Measurements from ENCODE around the gene LMO7. TPM values are rescaled to one million over a fixed set of nuclear protein-coding genes. Genes with fewer than 3 reads are reported as not detected.
"Not testable (repeated sequence)": the region's sequence is repeated elsewhere in the genome, so short reads cannot be mapped to it uniquely, and the experiment has no call there.

The LMO7 gene
- total RNA-seq, 3 donors from 2014 or later, result 11.0 to 71.3 (median 32.8) TPM

DNA sequence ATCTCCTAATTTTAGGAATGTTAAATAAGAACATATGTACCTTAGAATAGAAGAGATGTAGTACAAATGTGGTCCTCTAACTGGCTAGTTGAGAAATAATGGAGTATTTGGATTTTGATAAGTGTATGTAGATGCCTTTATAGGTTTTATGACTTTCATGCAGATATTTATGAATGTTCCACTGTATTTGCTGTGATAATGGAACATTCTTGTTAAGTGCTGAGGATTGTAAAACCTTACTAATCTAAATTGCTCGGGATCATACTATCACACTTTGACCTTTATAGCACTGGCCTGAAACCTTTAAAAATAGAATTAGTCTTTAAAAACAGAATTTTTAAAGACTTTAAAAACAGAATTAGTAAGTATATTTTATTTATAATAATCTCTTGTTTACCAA, 135.1 kb downstream of the LMO7 start:
- Histone ChIP-seq H3K9me3 (no peaks in the 10 kb centered on the region), H3K4me1 (no peaks in the 10 kb centered on the region), H3K4me3 (no peak overlapping the region), H3K27ac (no peak overlapping the region), H3K36me3 (no peaks in the 10 kb centered on the region), H3K27me3 (no peaks in the 10 kb centered on the region)
- DNase-seq (ENCODE audit: low spot score in 2 of 2), result no peak
- intact Hi-C loops (cut with DNase I; ENCODE audit: low total_unique reads), result no loop called here
- TF ChIP-seq POLR2A (IDR thresholded peaks at IDR 0.05) (no peak), POLR2AphosphoS5 (IDR thresholded peaks at IDR 0.05) (no peak)
- TF ChIP-seq, protein P1, sequence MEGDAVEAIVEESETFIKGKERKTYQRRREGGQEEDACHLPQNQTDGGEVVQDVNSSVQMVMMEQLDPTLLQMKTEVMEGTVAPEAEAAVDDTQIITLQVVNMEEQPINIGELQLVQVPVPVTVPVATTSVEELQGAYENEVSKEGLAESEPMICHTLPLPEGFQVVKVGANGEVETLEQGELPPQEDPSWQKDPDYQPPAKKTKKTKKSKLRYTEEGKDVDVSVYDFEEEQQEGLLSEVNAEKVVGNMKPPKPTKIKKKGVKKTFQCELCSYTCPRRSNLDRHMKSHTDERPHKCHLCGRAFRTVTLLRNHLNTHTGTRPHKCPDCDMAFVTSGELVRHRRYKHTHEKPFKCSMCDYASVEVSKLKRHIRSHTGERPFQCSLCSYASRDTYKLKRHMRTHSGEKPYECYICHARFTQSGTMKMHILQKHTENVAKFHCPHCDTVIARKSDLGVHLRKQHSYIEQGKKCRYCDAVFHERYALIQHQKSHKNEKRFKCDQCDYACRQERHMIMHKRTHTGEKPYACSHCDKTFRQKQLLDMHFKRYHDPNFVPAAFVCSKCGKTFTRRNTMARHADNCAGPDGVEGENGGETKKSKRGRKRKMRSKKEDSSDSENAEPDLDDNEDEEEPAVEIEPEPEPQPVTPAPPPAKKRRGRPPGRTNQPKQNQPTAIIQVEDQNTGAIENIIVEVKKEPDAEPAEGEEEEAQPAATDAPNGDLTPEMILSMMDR (IDR thresholded peaks at IDR 0.05), result no peak

DNA sequence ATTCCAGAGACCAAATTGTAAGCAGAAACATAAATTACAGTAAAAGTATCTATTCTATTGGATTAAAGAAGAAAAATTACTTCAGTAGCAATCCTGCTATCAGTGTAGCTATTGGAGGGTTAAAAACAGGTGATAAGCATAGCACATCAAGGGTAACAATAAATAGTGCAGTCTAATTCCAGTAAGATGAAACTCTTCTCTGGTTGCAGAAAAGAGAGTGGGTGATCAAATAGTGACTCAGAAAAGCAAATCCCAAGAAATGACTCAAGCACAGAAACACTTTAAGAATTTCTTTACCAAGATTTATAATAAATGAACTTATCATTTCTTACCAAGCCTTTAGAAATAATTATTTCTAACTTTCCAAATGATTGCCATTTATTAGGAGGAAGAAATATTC, 135.7 kb downstream of the LMO7 start:
- no peaks in the 10 kb centered on the region for H3K9me3 ChIP-seq
- no peak for TF ChIP-seq POLR2AphosphoS5 (IDR thresholded peaks at IDR 0.05)
- TF ChIP-seq POLR2A (IDR thresholded peaks at IDR 0.05), result no peak
- TF ChIP-seq, protein P1 (IDR thresholded peaks at IDR 0.05), result no peak
- intact Hi-C loops (cut with DNase I; ENCODE audit: low total_unique reads), result no loop called here
- no peaks in the 10 kb centered on the region for H3K4me1 ChIP-seq
- H3K27me3 ChIP-seq, result no peaks in the 10 kb centered on the region
- no peak overlapping the region for H3K27ac ChIP-seq
- no peak overlapping the region for H3K4me3 ChIP-seq
- DNase-seq (ENCODE audit: low spot score in 2 of 2), result no peak
- no peaks in the 10 kb centered on the region for H3K36me3 ChIP-seq

DNA sequence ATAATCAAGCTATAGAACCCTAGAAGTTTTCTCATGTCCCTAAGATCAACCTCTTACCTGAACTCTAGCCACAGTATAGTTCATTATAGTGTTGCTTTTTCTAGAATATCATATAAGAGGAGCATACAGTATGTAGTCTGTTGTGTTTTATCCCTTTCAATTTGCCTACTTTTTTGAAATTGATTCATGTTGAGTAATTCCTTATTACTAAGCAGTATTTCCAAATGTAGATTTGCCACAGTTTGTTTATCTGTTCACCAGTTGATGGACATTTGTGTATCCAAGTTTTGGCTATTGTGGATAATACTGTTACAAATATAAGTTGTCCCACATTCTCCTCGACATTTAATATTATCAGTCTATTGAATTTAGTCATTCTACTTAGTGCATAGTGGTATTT, 138.0 kb downstream of the LMO7 start:
- no peaks in the 10 kb centered on the region for H3K27me3 ChIP-seq
- intact Hi-C loops (cut with DNase I; ENCODE audit: low total_unique reads), result no loop called here
- no peak for DNase-seq (ENCODE audit: low spot score in 2 of 2)
- H3K9me3 ChIP-seq, result no peaks in the 10 kb centered on the region
- H3K4me1 ChIP-seq, result no peaks in the 10 kb centered on the region
- no peak overlapping the region for H3K4me3 ChIP-seq
- H3K36me3 ChIP-seq, result no peaks in the 10 kb centered on the region
- TF ChIP-seq, protein P1 (IDR thresholded peaks at IDR 0.05), result no peak
- TF ChIP-seq POLR2A (IDR thresholded peaks at IDR 0.05) (no peak), POLR2AphosphoS5 (IDR thresholded peaks at IDR 0.05) (no peak)
- H3K27ac ChIP-seq, result no peak overlapping the region

DNA sequence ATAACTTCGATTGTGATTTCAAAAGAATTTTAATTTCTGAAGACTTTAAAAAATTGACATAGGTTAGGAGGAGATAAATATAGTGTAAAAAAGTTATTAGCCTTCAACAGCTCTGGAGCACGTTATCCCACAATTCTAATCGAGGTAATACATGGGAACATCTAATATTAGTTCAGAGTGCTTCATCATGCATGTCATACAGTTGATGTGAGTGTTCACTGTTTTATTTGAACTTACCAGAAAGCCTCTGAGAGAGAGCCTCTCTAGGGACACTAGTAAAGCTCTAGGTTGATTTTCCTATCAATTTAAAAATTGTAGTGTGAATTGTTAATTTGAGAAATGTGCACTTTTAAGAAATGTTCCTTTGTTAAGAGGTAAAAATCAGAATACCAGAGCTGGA, 140.4 kb downstream of the LMO7 start:
- no peaks in the 10 kb centered on the region for H3K36me3 ChIP-seq
- DNase-seq (ENCODE audit: low spot score in 2 of 2), result no peak
- no peaks in the 10 kb centered on the region for H3K4me1 ChIP-seq
- intact Hi-C loops (cut with DNase I; ENCODE audit: low total_unique reads), result no loop called here
- no peak overlapping the region for H3K4me3 ChIP-seq
- TF ChIP-seq POLR2A (IDR thresholded peaks at IDR 0.05), result no peak
- TF ChIP-seq, protein P1 (IDR thresholded peaks at IDR 0.05), result no peak
- no peak for TF ChIP-seq POLR2AphosphoS5 (IDR thresholded peaks at IDR 0.05)
- peaks cover 0 to 8% of the 10 kb centered on the region in 2 donors for H3K9me3 ChIP-seq
- H3K27ac ChIP-seq, result no peak overlapping the region
- no peaks in the 10 kb centered on the region for H3K27me3 ChIP-seq

DNA sequence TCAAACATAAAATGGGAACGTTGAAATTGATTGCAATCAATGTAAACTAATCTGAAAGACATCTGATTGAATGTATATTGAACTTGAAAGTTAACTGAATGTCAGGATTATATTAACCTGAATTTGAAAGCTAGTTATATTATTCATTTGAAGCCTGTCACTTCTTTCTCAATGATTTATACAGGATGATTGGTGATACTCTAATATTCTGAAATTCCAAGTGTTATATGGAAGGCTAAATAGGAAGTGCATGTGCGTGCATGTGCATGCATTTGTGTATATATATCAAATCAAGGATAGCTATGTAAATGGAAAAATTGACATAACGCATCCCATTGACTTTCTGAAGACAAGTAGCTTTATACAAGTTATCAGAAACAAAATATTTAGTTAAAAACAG, 143.3 kb downstream of the LMO7 start:
- H3K36me3 ChIP-seq, result no peaks in the 10 kb centered on the region
- TF ChIP-seq, protein P1 (IDR thresholded peaks at IDR 0.05), result no peak
- no peak for TF ChIP-seq POLR2A (IDR thresholded peaks at IDR 0.05)
- no peak for TF ChIP-seq POLR2AphosphoS5 (IDR thresholded peaks at IDR 0.05)
- H3K4me3 ChIP-seq, result no peak overlapping the region
- DNase-seq (ENCODE audit: low spot score in 2 of 2), result no peak
- peaks cover 0 to 8% of the 10 kb centered on the region in 2 donors for H3K9me3 ChIP-seq
- no peak overlapping the region for H3K27ac ChIP-seq
- intact Hi-C loops (cut with DNase I; ENCODE audit: low total_unique reads), result no loop called here
- H3K27me3 ChIP-seq, result no peaks in the 10 kb centered on the region
- H3K4me1 ChIP-seq, result no peaks in the 10 kb centered on the region

DNA sequence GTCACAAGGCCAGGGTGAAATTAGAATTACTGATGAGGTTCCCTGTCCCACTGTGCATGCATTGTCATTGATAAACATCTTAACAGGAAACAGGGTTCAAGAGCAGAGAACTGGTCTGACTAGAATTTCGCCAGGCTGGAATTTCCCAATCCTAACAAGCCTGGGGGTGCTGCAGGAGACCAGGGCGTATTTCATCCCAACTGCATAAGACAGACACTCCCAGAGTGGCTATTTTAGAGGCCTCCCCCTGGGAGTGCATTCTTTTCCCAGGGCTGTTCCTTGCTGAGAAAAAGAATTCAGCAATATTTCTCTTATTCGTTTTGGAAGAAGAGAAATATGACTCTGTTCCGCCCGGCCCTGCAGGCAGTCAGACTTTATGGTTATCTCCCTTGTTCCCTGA, 144.0 kb downstream of the LMO7 start:
- intact Hi-C loops (cut with DNase I; ENCODE audit: low total_unique reads); H3K27ac ChIP-seq; H3K27me3 ChIP-seq; H3K9me3 ChIP-seq; H3K4me1 ChIP-seq; H3K4me3 ChIP-seq; DNase-seq (ENCODE audit: low spot score in 2 of 2); H3K36me3 ChIP-seq: not testable (repeated sequence)

All from breast epithelium (tissue), 4 donors.